Mesothelial cell of epicardium (in vitro differentiated cells): ENCODE results near the gene DNAJC8. TPM values are rescaled to one million over a fixed set of nuclear protein-coding genes. Genes with fewer than 3 reads are reported as not detected.

Source experiments
- DNase-seq, 2 experiments: peaks; one replicate each; pipeline ENCODE4 v3.0.0; 2021; ENCODE audit warnings: low spot score in 2 of 2; ENCODE audit not compliant: unreplicated experiment in 2 of 2
- H3K27ac Mint-ChIP-seq: 2 replicates; pipeline ENCODE4 v1.8.0; 2021; ENCODE audit warnings: mixed read lengths
- H3K27me3 Mint-ChIP-seq: 2 replicates; pipeline ENCODE4 v1.8.0; 2021; ENCODE audit warnings: low read depth, mixed read lengths
- H3K36me3 Mint-ChIP-seq: 2 replicates; pipeline ENCODE4 v1.8.0; 2021; ENCODE audit warnings: mixed read lengths
- H3K4me1 Mint-ChIP-seq: 2 replicates; pipeline ENCODE4 v1.8.0; 2021; ENCODE audit warnings: mixed read lengths
- H3K4me3 Mint-ChIP-seq: 2 replicates; pipeline ENCODE4 v1.8.0; 2021; ENCODE audit warnings: mild to moderate bottlenecking, moderate library complexity, mixed read lengths
- H3K9me3 Mint-ChIP-seq: 2 replicates; pipeline ENCODE4 v1.8.0; 2021; ENCODE audit warnings: mixed read lengths
- total RNA-seq: library from RNA; stranded (reverse); gene quantifications from 3 replicates; pipeline ENCODE4 v1.2.1, GENCODE V29; 2021
- TF ChIP-seq, protein P1 (sequence below): fragments of 200-600 bp; sonication (generic); IDR thresholded peaks from one replicate; pipeline ENCODE4 v1.5.0; 2021; ENCODE audit warnings: antibody characterized with exemption; ENCODE audit not compliant: unreplicated experiment

Gene DNAJC8
- total RNA-seq, 1 donor from 2014 or later: 79.7 TPM

DNA sequence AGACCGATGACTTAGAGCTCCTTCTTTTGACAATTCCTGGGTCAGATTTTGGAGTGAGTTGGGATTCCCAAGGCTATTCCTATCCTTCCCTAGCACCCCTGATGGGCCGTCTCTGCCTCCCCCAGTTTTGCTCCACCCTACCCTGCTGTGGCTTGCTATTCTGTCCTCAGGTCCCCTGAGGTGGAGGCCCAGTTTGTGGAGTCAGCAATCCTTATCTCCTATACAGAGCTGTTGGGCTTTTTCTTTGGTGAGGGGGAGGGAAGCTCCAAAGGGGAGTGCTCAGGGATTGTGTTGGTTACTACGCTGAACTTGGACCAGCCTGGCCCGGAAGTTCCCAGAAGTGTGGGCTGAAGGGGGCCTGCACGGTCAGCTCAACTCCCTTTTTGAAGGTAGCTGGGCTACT is 34.1 kb upstream of the DNAJC8 start:
- TF ChIP-seq, protein P1, sequence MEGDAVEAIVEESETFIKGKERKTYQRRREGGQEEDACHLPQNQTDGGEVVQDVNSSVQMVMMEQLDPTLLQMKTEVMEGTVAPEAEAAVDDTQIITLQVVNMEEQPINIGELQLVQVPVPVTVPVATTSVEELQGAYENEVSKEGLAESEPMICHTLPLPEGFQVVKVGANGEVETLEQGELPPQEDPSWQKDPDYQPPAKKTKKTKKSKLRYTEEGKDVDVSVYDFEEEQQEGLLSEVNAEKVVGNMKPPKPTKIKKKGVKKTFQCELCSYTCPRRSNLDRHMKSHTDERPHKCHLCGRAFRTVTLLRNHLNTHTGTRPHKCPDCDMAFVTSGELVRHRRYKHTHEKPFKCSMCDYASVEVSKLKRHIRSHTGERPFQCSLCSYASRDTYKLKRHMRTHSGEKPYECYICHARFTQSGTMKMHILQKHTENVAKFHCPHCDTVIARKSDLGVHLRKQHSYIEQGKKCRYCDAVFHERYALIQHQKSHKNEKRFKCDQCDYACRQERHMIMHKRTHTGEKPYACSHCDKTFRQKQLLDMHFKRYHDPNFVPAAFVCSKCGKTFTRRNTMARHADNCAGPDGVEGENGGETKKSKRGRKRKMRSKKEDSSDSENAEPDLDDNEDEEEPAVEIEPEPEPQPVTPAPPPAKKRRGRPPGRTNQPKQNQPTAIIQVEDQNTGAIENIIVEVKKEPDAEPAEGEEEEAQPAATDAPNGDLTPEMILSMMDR: no peak
- H3K27me3 Mint-ChIP-seq: no peaks in the 10 kb centered on the region
- no peak overlapping the region for H3K4me3 Mint-ChIP-seq
- H3K36me3 Mint-ChIP-seq: peaks cover 7% of the 10 kb centered on the region
- peaks cover 13% of the 10 kb centered on the region for H3K4me1 Mint-ChIP-seq
- H3K9me3 Mint-ChIP-seq: no peaks in the 10 kb centered on the region
- no peak overlapping the region for H3K27ac Mint-ChIP-seq
- DNase-seq: no peak

DNA sequence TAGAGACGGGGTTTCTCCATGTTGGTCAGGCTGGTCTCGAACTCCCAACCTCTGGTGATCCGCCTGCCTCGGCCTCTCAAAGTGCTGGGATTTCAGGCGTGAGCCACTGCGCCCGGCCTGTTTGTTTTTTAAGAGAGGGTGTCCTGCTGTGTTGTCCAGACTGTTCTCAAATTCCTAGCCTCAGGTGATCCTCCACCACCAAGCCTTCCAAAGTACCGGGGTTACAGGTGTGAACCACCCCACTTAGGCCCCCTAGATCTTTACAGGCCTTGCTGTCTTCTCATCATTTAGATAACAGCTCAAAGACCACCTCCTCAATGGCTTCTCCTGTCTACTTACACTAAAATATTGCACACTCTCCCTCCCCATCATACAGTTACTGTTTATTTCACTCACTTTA is 32.7 kb upstream of the DNAJC8 start:
- Mint-ChIP-seq H3K4me1 (peaks cover 22% of the 10 kb centered on the region), H3K4me3 (no peak overlapping the region), H3K36me3 (peaks cover 6% of the 10 kb centered on the region), H3K9me3 (no peaks in the 10 kb centered on the region), H3K27me3 (no peaks in the 10 kb centered on the region), H3K27ac (no peak overlapping the region)
- DNase-seq: no peak
- TF ChIP-seq, protein P1: no peak

GRCh38 chr1:28264897-28265296 is 32.1 kb upstream of the DNAJC8 start:
- TF ChIP-seq, protein P1: no peak
- Mint-ChIP-seq H3K4me1 (peaks cover 23% of the 10 kb centered on the region), H3K36me3 (peaks cover 4% of the 10 kb centered on the region), H3K9me3 (no peaks in the 10 kb centered on the region), H3K27me3 (no peaks in the 10 kb centered on the region), H3K27ac (no peak overlapping the region), H3K4me3 (no peak overlapping the region)
- DNase-seq: no peak

- Mint-ChIP-seq H3K4me1 (peaks cover 26% of the 10 kb centered on the region), H3K36me3 (no peaks in the 10 kb centered on the region), H3K27me3 (no peaks in the 10 kb centered on the region), H3K4me3 (peak overlapping the region; percentile 72), H3K27ac (peak overlapping the region; percentile 85), H3K9me3 (no peaks in the 10 kb centered on the region)
- TF ChIP-seq, protein P1: no peak
- DNase-seq: no peak
Observed at GRCh38 chr1:28260803-28261174, 28.0 kb upstream of the DNAJC8 start.

DNA sequence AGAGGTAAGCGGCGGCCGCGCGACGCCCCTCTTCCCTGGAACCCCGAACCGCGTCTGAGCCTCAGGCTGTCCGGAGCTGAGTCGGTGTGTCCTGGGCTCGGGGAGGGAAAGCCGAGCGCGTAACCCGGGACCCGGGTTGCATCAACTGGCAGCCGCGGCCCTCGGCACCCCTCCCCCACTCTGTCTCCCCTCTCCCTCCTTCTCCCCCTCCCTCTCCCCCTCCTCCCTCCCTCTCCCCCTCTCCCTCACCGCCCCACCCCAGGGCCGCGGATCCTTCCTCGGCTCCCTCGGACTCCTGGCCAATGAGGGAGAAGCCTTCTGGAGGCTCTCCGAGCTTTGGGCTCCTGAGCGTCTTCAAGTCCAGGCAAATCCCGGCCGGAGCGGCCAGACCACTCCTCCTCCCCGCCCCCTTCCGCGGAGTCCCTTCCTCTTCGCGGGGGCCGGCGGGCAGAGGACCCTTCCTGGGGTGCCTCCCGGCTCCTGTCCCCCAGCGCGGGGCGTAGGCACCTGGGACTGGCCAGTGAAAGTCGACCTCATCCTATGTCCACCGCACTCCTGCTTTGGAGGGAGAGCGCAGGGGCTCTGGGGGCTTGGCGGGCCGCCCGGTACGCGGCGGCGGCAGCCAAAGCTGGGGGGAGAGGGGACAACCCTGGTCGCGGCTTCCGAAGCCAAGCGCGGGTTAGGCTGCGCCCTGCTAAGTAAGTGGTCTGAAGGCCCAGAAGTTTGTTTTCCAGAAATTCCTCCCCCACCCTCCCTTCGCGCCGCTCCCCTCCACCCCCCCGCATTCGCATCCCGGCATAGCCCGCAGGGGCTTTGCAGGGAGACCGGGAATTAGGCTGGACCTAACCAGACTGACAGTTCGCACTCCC is 27.3 kb upstream of the DNAJC8 start:
- Mint-ChIP-seq H3K4me1 (peaks cover 24% of the 10 kb centered on the region), H3K27ac (peak overlapping the region; percentile 85), H3K4me3 (peak overlapping the region; percentile 72), H3K27me3 (no peaks in the 10 kb centered on the region), H3K36me3 (no peaks in the 10 kb centered on the region), H3K9me3 (no peaks in the 10 kb centered on the region)
- TF ChIP-seq, protein P1: no peak
- peak; percentile 68 to 79 for DNase-seq
